ENCODE data around the gene STX1A.
"Not testable (repeated sequence)": the region's sequence is repeated elsewhere in the genome, so short reads cannot be mapped to it uniquely, and the experiment has no call there.

The STX1A gene

GRCh38 chr7:73681031-73681430 lies 38.4 kb downstream of the STX1A start:
- no peak for DNase-seq

- no peak for DNase-seq
Observed at GRCh38 chr7:73680501-73680900, 39.0 kb downstream of the STX1A start.

GRCh38 chr7:73679709-73680108 lies 39.8 kb downstream of the STX1A start:
- DNase-seq: no peak

- DNase-seq: no peak
Observed at GRCh38 chr7:73678862-73679261, 40.6 kb downstream of the STX1A start.

- DNase-seq: not testable (repeated sequence)
Observed at GRCh38 chr7:73676062-73676461, 43.4 kb downstream of the STX1A start.

GRCh38 chr7:73674468-73675124 lies 44.9 kb downstream of the STX1A start:
- DNase-seq: no peak

GRCh38 chr7:73671857-73672445 lies 47.5 kb downstream of the STX1A start:
- no peak for DNase-seq

- no peak for DNase-seq
Observed at GRCh38 chr7:73671322-73671661, 48.2 kb downstream of the STX1A start.

- no peak for DNase-seq
Observed at GRCh38 chr7:73669858-73670385, 49.5 kb downstream of the STX1A start.

GRCh38 chr7:73669288-73669701 lies 50.2 kb downstream of the STX1A start:
- DNase-seq: no peak

- DNase-seq: no peak
Observed at GRCh38 chr7:73668886-73669230, 50.6 kb downstream of the STX1A start.

GRCh38 chr7:73668103-73668885 lies 51.2 kb downstream of the STX1A start:
- no peak for DNase-seq

GRCh38 chr7:73667344-73668102 lies 51.9 kb downstream of the STX1A start, which contains the start of gene VPS37D:
VPS37D (plus strand) TSS chr7:73667831; CDS start chr7:73667959, 128 bp downstream.
- DNase-seq: peak; percentile 99

GRCh38 chr7:73663033-73663432 lies 56.4 kb downstream of the STX1A start:
- DNase-seq: no peak

GRCh38 chr7:73660594-73660993 lies 58.9 kb downstream of the STX1A start:
- DNase-seq: not testable (repeated sequence)

GRCh38 chr7:73659983-73660382 lies 59.5 kb downstream of the STX1A start:
- DNase-seq: no peak

- not testable (repeated sequence) for DNase-seq
Observed at GRCh38 chr7:73655309-73655708, 64.2 kb downstream of the STX1A start.

GRCh38 chr7:73652541-73652949 lies 66.9 kb downstream of the STX1A start:
- no peak for DNase-seq

GRCh38 chr7:73650524-73650923 lies 68.9 kb downstream of the STX1A start:
- DNase-seq: no peak

- no peak for DNase-seq
Observed at GRCh38 chr7:73649576-73649975, 69.9 kb downstream of the STX1A start.
